ENCODE measurements around the gene ATP10B.
"Not testable (repeated sequence)": the region's sequence is repeated elsewhere in the genome, so short reads cannot be mapped to it uniquely, and the experiment has no call there.

The ATP10B gene

GRCh38 chr5:160837749-160838593 is 14.0 kb downstream of the ATP10B start:
- no peak for DNase-seq
- TF ChIP-seq POLR2A (IDR thresholded peaks at IDR 0.05; ENCODE audit: low read length) (no peak), GATA1 (IDR thresholded peaks at IDR 0.05; ENCODE audit: low read depth, low read length) (no peak)

GRCh38 chr5:160837211-160837610 is 14.8 kb downstream of the ATP10B start:
- DNase-seq: no peak
- TF ChIP-seq GATA1 (IDR thresholded peaks at IDR 0.05; ENCODE audit: low read depth, low read length) (no peak), POLR2A (IDR thresholded peaks at IDR 0.05; ENCODE audit: low read length) (no peak)

GRCh38 chr5:160835818-160836528 is 16.0 kb downstream of the ATP10B start:
- TF ChIP-seq GATA1 (IDR thresholded peaks at IDR 0.05; ENCODE audit: low read depth, low read length): no peak
- TF ChIP-seq POLR2A (IDR thresholded peaks at IDR 0.05; ENCODE audit: low read length): no peak
- DNase-seq: no peak

GRCh38 chr5:160835376-160835775 is 16.6 kb downstream of the ATP10B start:
- TF ChIP-seq GATA1 (IDR thresholded peaks at IDR 0.05; ENCODE audit: low read depth, low read length) (no peak), POLR2A (IDR thresholded peaks at IDR 0.05; ENCODE audit: low read length) (no peak)
- DNase-seq: no peak

- TF ChIP-seq GATA1 (IDR thresholded peaks at IDR 0.05; ENCODE audit: low read depth, low read length) (no peak), POLR2A (IDR thresholded peaks at IDR 0.05; ENCODE audit: low read length) (no peak)
- DNase-seq: no peak
Measured at GRCh38 chr5:160833806-160834205, 18.2 kb downstream of the ATP10B start.

GRCh38 chr5:160831801-160832200 is 20.2 kb downstream of the ATP10B start:
- DNase-seq: no peak

GRCh38 chr5:160824301-160825001 is 27.6 kb downstream of the ATP10B start:
- TF ChIP-seq POLR2A (IDR thresholded peaks at IDR 0.05; ENCODE audit: low read length): no peak
- TF ChIP-seq GATA1 (IDR thresholded peaks at IDR 0.05; ENCODE audit: low read depth, low read length): no peak
- no peak for DNase-seq

More at GRCh38 chr5:160831801-160832200, 20.2 kb downstream of the ATP10B start:
- TF ChIP-seq POLR2A (IDR thresholded peaks at IDR 0.05; ENCODE audit: low read length): no peak
- no peak for TF ChIP-seq GATA1 (IDR thresholded peaks at IDR 0.05; ENCODE audit: low read depth, low read length)

GRCh38 chr5:160812996-160813395 is 39.0 kb downstream of the ATP10B start:
- DNase-seq: not testable (repeated sequence)

GRCh38 chr5:160805376-160805775 is 46.6 kb downstream of the ATP10B start:
- TF ChIP-seq GATA1 (IDR thresholded peaks at IDR 0.05; ENCODE audit: low read depth, low read length) (no peak), POLR2A (IDR thresholded peaks at IDR 0.05; ENCODE audit: low read length) (no peak)
- no peak for DNase-seq

- DNase-seq: no peak
- TF ChIP-seq GATA1 (IDR thresholded peaks at IDR 0.05; ENCODE audit: low read depth, low read length): no peak
- no peak for TF ChIP-seq POLR2A (IDR thresholded peaks at IDR 0.05; ENCODE audit: low read length)
Measured at GRCh38 chr5:160802592-160802991, 49.4 kb downstream of the ATP10B start.

- no peak for TF ChIP-seq POLR2A (IDR thresholded peaks at IDR 0.05; ENCODE audit: low read length)
- no peak for TF ChIP-seq GATA1 (IDR thresholded peaks at IDR 0.05; ENCODE audit: low read depth, low read length)
- DNase-seq: no peak
Measured at GRCh38 chr5:160800375-160801275, 51.4 kb downstream of the ATP10B start.

- TF ChIP-seq POLR2A (IDR thresholded peaks at IDR 0.05; ENCODE audit: low read length): no peak
- TF ChIP-seq GATA1 (IDR thresholded peaks at IDR 0.05; ENCODE audit: low read depth, low read length): no peak
- no peak for DNase-seq
Measured at GRCh38 chr5:160799184-160799583, 52.8 kb downstream of the ATP10B start.

- no peak for DNase-seq
- TF ChIP-seq GATA1 (IDR thresholded peaks at IDR 0.05; ENCODE audit: low read depth, low read length): no peak
- no peak for TF ChIP-seq POLR2A (IDR thresholded peaks at IDR 0.05; ENCODE audit: low read length)
Measured at GRCh38 chr5:160797020-160797419, 55.0 kb downstream of the ATP10B start.

All from erythroblast (primary cell).